Activated T-cell treated with anti-CD3 and anti-CD28 coated beads for 4 hours (primary cell): Measurements from ENCODE around the gene KRTAP5-8.
"Not testable (repeated sequence)": the region's sequence is repeated elsewhere in the genome, so short reads cannot be mapped to it uniquely, and the experiment has no call there.

Experiments
- DNase-seq: peaks from one replicate; pipeline ENCODE4 v3.0.0-alpha.2; 2020

Gene KRTAP5-8, protein sequence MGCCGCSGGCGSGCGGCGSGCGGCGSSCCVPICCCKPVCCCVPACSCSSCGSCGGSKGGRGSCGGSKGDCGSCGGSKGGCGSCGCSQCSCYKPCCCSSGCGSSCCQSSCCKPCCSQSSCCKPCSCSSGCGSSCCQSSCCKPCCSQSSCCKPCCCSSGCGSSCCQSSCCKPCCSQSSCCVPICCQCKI

DNA sequence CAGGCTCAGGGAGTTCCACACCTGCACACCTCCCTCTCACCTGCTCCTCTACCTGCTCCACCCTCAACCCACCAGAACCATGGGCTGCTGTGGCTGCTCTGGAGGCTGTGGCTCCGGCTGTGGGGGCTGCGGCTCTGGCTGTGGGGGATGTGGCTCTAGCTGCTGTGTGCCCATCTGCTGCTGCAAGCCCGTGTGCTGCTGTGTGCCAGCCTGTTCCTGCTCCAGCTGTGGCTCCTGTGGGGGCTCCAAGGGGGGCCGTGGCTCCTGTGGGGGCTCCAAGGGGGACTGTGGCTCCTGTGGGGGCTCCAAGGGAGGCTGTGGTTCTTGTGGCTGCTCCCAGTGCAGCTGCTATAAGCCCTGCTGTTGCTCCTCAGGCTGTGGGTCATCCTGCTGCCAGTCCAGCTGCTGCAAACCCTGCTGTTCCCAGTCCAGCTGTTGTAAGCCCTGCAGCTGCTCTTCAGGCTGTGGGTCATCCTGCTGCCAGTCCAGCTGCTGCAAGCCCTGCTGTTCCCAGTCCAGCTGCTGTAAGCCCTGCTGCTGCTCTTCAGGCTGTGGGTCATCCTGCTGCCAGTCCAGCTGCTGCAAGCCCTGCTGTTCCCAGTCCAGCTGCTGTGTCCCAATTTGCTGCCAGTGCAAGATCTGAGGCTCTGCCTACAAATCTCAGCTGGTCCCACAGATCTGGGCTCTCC, at the start of gene KRTAP5-8:
Gene KRTAP5-8, plus strand, starts transcription at position 49 of the 689 bp plus-strand sequence. Its CDS starts 31 bp downstream, at position 80.
- DNase-seq, result not testable (repeated sequence)

DNA sequence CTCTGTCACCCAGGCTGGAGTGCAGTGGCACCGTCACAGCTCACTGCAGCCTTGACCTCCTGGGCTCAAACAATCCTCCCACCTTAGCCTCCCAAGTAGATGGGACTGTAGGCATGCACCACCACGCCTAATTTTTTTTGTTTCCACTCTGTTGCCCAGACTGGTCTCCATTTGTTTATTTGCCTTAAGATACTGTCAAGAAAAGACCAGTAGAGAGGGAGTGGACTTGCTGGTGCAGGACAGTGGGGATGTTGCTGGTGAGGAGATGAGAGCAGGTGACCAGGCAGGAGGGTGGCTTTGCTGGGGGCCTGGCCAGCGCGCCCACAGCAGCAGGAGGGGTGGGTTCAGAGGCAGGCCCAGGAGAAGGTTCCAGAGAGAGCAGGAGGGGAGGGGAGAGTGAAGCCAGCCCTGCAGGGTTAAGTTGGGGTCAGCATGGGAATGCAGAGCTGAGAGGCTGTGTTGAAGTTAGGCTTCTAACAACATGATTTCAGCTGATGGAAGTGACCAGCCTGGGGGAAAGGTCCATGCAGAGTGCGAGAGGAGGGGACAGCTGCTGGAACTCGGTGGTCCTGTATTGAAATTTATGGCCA, 49.0 kb upstream of the KRTAP5-8 start:
- DNase-seq, result no peak

DNA sequence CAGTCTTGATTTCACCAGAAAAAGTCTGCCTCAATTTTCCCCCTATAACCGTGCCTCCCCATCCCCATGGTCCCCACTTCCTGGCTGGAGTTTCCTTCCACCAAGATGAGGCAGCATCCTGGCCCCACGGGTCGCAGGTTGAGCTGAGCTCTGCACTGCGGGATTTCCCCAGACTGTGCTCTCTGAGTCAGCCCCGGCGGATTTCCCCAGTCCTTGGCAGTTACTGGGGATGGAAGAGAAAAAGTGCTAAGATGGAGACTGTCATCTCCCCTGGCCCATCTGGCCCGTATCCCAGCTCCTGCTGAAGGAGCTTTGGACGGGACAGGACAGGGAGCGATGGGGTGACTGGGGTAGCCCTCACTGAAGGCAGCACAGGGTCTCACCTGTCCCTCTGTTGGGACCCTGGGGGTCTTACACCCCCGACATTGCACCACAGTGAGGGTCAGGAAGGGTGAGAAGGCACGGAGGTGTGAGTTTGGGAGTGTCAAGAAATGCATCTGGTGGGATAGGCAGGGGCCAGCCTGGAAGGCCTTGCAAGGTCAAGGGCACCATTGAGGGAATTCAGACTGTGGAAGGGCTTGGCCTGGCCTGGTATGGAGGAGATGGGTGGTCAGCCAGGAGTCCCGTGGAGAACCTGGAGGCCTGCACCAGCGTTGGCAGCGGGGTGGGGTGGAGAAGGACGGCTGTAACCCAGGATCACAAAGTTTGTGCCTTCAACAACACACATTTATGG, 48.3 kb upstream of the KRTAP5-8 start:
- no peak for DNase-seq

DNA sequence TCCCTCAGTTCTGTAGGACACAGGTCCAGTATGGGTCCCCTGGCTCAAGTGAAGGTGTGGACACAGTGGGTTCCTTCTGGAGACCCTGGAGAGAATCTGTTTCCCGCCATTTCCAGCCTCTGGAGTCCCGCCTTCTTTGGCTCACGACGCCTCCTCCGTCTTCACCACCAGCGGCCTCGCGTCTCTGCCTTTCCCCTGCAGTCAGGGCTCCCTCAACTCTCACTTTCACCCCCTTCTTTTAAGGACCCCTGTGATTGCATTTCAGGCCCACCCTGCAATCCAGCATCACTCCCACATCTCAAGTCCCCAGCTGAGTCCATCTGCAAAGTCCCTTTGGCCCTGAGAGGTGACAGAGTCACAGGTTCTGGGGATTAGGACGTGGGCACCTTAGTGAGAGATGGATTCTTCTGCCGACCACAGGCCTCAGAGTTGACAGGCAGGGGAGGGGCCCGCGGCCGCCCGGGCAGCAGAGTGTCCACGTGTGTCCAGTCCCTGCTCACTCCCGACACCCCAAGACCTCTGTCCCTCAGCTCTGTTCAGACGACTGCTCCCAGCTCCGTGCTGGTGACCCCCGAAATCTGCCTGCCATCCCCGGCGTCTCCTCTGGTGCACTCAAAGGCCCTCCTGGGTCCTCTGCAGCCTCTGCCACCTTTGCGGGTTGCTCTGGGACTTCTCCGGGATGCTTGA, 47.6 kb upstream of the KRTAP5-8 start:
- DNase-seq, result no peak

DNA sequence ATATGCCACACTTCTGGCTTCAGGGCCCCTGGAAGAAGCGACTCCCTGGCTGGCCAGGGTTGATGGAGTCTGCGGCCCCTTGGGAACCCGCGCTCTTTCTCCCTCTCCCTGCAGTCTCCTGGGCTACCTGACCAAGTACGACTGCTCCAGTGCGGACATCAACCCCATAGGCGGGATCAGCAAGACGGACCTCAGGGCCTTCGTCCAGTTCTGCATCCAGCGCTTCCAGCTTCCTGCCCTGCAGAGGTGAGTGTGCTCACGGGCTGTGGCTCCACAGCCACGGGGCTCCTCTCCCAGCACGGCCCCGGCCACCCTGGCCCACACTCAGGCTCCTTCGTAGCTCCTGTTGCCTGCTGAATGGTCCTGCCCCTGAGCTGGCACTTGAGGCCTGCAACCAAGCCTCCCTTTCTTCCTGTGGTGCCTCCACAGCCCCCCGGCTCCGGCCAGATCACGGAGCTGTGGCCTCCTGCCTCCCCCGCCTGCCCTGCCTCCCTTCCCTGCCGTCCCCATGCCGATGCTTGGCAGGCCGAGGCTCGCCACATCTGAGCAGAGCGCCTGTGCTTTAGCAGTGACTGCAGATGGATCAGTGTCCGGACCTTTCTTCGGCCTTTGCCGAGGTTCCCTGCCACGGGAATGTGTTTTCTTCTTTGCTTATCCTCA, 47.0 kb upstream of the KRTAP5-8 start:
- no peak for DNase-seq

DNA sequence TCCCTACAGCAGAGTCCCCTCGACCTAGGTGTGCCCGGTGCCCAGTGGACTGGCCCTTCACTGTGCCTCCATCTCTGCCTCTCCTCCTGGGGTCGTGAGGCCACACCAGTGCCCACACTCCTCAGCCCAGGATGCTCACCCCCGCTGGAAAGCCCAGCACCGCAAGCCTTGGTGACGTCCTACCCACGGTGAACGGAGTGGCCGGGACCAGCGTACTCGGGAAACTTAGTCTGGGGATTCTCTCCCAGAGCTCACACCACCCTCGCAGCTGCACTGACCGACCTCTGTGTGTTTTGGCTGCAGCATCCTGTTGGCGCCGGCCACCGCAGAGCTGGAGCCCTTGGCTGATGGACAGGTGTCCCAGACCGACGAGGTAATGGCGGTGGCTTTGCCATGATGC, 46.3 kb upstream of the KRTAP5-8 start:
- no peak for DNase-seq

DNA sequence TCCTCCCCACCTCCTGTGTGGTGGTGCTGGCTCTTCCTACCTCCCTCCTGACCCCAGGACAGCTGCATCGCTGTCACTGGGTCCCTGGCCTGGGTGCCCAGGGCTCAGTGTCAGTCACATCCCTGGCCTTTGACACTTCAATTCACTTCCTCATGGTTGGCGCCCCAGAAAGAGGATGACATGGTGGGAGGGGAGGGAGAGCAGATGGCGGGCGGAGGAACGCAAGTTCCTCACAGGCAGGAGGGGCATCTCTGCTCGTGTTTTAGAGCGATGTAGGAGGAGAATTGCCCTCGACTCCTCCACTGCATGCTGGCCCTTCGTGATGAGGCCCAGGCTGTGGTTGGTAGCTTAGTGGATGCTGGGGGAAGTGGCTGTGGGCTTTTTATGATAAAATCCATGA, 45.9 kb upstream of the KRTAP5-8 start:
- DNase-seq, result no peak

DNA sequence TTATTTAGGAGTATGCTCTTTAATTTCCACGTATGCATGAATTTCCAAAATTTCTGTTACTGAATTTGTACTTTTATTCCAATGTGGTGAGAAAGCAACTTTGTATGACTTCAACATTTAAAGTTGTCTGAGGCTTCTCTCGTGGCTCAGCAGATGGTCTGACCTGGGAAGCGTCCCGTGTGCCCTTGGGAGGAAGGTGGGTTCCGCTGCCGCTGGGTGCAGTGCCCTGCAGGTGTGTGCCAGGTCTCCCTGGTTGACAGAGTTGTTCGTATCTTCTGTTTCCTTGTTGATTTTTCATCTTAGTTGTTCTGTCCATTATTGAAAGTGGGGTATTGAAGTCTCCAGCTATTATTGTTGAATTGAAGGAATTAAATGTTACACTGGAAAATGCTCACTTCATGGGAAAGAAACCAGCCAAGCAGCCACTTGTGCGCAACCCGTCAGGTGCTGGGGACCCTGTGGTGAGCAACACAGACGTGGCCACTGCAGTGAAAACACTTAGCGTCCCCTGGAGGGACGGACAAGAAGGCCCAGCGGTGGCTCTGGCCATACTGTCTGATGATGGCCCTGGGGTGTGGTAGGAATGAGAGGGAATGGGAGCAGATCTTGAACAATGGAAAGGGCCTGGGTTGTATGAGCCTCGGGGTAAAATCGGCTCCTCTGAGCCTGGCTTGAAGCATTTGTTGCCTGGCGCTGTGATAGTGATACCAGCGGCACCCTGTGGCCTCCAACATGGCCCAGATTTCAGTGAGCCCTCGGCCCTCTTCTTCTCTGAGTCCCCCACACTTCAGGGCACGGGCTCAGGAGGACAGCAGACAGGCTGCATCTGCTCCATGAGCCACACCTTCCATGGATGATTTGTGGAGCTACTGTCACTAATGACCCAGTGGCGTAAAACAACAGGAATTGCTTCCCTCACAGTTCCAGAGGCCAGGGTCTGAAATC, 42.3 kb upstream of the KRTAP5-8 start:
- no peak for DNase-seq

DNA sequence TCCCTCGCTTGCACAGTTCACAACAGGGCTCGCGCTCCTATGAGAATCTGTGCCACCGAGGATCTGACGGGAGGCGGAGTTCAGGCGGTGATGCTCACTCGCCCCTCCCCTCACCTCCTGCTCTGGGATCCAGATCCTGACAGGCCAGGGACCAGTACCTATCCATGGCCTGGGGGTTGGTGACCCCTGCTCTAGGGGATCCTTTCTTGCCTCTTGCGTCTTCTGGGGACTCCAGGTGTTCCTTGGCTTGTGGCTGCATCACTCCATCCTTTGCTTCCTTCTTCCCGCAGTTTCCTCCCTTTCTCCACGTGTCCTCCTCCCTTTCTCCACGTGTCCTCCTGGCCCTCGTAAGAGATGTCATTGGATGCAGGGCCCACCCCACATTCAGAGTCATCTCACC, 41.4 kb upstream of the KRTAP5-8 start:
- no peak for DNase-seq

DNA sequence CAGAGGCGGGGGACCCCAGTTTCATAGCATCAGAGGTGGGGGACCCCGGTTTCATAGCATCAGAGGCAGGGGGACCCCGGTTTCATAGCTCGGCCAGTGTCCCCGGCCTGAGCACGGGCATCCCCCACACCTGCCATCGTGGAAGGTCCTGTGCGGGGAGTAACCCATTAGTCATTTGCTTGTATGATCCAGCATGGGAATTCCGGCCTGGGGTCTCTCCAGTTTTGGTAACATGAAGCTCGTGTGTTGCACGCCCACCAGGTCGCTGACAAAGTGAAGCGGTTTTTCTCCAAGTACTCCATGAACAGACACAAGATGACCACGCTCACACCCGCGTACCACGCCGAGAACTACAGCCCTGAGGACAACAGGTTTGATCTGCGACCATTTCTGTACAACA, 39.7 kb upstream of the KRTAP5-8 start:
- no peak for DNase-seq

DNA sequence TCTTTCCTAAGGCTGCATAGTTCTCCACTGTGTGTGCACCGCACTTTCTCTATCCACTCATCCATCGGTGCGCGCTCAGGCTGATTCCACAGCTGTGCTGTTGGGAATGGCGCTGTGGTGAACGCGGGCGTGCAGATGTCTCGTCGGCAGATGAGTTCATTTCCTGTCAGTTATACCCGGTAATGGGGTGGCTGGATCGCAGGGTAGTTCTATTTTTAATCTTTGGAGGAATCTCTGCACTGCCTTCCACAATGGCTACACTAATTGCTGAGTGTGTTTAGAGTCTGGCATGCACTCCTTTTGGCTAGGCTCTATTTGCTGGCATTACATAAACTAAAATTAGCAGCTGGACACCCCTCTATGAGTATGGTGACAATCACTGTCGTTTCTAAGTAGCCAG, 38.7 kb upstream of the KRTAP5-8 start:
- DNase-seq, result no peak

DNA sequence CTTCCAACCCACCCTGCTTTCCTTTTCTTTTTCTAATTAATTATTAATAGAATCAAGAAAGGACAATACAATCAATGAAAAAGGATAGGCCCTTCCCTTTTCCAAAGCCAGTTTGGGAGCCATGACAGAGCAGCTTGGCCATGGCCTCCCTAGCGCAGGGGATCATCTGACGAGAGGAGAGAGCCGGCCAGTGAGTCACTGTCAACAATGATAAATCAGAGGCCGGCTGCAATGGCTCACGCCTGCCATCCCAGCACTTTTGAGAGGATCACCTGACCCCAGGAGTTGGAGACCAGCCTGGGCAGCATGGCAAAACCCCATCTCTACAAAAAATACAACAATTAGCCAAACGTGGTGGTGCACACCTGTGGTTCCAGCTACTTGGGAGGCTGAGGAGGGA, 38.3 kb upstream of the KRTAP5-8 start:
- no peak for DNase-seq

DNA sequence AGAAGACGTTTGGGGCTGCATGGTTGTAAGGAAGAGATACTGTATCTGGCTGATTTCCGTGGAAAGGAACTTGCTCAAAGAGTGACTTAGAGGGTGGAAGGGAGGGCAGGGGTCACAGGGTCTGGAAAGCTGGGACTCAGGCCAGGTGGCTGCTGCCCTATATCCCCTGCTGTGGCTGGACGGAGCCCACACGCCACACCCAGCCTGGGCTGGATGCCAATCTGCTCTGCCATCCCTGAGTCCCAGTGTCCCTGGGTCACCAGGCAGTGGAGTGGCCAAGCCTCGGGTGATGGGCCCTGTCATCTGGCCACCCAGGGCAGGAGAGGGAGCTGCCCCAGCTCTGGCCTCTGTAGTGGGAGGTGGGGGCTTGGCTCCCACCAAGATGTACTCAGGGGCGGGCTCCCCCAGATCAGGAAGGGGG, 37.2 kb upstream of the KRTAP5-8 start:
- no peak for DNase-seq

DNA sequence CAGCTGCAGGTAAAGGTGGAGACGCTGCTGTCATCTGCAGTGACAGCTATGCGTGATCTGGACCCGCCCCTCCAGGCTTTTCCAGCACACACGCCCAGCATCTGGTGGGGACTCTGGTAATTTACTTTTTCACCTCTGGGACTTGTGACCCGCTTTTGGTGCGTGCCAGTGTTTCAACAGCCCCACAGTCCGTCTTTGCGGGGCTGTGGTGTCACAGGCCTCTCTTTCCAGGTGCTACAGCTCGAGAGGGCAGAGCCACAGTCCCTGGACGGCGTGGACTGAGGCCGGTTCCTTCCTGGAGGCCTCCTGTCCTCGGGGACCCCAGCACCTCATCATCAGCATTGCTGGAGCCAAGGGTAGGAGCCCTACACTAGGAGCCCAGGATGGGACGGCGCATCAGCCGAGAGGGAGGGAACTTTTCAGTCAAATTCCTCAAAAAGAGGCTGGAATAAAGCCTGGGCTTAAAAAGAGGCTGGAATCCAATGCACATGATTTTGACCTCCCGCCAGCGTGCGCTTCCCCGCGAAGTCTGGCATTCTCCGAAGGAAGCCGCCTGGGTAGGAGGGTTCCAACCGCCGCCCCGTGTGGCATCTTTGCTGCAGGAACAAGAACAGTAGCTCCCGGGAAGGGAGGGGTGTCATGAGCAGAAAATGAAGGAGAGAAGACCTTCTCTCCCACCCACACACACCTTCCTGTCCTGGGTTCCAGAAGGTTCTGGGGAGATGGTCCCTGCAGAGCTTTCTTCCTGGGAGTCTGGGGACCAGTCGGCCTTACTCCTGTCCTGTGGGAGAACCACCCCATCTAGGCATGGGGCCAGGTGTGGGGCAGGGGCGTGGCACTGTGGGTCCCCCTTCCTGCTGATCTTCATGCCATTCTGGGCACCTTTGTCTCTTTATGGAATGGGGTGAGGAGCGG, 36.5 kb upstream of the KRTAP5-8 start:
- no peak for DNase-seq

DNA sequence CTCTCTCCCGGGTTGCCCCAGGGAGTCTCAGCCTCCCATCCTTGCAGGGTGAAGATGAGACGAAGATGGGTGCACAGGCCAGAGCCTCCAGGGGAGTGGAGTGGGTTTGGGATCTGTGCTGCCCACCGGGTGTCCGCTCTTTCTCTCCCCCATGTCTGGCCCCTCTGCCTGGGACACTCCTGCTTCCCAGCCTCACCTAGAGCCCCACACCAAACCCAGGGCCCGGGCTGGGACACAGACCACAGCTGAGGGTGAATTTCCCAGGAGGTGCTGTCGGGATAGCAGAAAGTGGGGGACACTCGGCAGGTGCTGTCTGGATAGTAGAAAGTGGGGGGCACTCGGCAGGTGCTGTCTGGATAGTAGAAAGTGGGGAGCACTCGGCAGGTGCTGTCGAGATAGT, 35.8 kb upstream of the KRTAP5-8 start:
- DNase-seq, result no peak

DNA sequence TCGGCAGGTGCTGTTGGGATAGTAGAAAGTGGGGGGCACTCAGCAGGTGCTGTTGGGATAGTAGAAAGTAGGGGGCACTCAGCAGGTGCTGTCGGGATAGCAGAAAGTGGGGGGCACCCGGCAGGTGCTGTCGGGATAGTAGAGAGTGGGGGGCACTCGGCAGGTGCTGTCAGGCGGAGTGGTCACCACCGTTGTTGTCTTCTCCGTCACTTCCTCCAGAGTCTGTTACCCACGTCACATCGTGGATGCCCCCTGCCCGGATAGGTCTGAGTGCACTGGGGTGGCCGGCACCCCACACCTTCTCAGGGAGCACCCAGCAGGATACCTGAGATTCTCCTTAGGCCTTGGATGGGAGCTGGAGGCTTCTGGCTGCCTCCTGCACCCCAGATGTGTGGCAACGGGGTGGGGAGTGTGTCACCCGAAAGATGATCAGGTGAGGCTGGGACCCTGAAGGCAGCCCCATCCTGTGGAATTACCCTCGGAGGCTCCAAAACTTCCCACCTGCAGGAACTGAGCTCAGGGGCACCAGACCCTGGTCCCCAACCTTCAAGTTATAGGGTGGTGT, 34.9 kb upstream of the KRTAP5-8 start:
- DNase-seq, result no peak

DNA sequence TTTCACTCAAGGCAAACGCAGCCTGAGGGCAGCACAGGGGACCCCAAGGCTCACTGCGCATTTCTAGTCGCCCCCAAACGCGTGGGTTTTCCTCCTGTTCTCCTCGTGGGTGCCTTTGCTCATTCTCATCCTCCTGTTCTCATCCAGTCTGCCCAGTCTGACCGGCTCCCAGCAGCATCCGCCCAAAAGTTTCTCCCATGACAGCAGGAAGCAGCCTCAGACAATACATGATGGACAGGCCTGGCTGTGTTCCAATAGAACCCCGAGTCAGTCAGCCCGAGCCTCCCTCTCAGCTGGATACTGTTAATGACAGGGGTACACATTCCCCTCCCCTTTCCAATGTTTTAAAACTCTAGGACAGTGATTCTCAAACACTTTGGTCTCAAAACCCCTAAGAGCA, 33.3 kb upstream of the KRTAP5-8 start:
- DNase-seq, result no peak

DNA sequence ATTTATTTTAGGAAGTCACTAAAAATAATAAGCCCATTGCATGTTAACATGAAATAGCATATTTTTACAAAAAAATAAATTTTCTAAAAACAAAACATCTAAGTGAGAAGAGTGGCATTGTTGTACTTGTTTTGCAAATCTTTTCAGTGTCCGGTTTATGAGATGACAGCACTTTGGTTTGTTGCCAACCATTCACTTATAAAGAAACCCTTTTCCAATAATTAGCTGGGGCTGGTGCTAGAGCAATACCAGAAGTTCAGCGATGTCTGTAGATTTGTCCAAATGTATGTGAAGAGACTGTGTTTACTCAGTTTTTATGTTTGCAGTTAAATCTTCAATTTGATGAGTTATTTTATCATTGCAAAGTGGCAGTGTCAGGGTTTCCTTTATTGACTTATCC, 32.8 kb upstream of the KRTAP5-8 start:
- no peak for DNase-seq

DNA sequence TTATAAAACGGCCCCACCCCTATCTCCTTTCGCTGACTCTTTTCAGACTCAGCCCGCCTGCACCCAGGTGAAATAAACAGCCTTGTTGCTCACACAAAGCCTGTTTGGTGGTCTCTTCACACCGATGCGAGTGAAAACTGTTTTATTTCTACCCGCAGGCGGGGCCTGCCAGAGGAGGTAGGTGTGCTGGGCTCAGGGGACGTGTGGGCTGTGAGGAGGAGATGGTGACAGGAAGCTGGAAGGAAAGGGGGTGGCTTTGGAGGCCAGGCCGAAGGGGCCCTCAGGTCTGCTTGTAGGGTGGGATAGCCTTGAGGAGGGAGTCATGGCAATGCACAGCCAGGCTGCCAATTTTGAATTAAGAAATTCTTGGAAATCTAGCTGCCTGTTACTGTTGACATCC, 32.0 kb upstream of the KRTAP5-8 start:
- DNase-seq, result no peak

DNA sequence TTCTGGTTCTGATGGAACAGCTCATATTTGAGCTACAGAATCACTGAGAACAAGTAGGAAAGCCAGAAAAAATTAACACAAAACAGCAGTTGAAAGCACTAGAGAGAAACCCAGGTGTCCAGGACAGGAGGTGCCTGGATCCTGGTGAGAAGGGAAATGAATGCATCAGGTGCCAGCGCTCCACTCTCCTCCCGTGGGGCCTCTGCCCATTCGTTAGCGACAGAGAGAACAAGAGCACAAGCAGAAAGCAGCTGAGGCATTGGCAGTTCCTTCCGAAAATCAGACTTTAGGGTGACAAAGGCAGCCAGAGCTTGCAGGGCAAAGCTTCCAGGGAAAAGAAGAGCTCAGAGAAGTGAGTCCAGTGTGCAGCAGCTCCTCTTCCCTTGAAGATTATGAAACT, 30.7 kb upstream of the KRTAP5-8 start:
- DNase-seq, result no peak
